ENCODE data around the gene PRIMPOL. TPM values are rescaled to one million over a fixed set of nuclear protein-coding genes. Genes with fewer than 3 reads are reported as not detected.
"Not testable (repeated sequence)": the region's sequence is repeated elsewhere in the genome, so short reads cannot be mapped to it uniquely, and the experiment has no call there.

PRIMPOL gene
- total RNA-seq, 3 donors from 2014 or later: 17.1 to 22.5 (median 21.7) TPM

DNA sequence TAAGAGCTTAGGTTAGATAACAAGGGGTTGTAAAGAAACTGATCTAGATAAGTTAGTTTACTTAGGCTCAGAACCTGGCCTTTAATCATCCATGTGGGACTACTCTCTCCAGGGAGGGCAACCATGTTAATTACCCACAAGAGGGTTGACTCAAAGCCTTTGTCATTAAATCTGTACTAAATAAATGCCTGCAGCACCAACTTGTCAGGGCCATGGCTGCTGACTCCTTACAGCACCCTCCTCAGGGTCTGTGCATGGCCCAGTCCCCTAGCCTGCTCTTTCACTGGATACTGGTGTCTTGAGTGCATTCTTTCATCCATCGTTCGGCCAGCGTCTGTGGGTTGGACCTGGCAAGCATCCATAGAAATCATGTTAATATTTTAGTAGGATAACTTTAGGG, 35.0 kb upstream of the PRIMPOL start:
- Histone ChIP-seq H3K4me3 (no peak overlapping the region), H3K4me1 (ENCODE audit: low read depth) (no peaks in the 10 kb centered on the region), H3K9me3 (peaks cover 7% of the 10 kb centered on the region), H3K36me3 (ENCODE audit: low read depth) (no peaks in the 10 kb centered on the region)
- TF ChIP-seq, protein P1, sequence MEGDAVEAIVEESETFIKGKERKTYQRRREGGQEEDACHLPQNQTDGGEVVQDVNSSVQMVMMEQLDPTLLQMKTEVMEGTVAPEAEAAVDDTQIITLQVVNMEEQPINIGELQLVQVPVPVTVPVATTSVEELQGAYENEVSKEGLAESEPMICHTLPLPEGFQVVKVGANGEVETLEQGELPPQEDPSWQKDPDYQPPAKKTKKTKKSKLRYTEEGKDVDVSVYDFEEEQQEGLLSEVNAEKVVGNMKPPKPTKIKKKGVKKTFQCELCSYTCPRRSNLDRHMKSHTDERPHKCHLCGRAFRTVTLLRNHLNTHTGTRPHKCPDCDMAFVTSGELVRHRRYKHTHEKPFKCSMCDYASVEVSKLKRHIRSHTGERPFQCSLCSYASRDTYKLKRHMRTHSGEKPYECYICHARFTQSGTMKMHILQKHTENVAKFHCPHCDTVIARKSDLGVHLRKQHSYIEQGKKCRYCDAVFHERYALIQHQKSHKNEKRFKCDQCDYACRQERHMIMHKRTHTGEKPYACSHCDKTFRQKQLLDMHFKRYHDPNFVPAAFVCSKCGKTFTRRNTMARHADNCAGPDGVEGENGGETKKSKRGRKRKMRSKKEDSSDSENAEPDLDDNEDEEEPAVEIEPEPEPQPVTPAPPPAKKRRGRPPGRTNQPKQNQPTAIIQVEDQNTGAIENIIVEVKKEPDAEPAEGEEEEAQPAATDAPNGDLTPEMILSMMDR (IDR thresholded peaks at IDR 0.05): no peak
- intact Hi-C loops (cut with DNase I, micrococcal nuclease): no loop called here
- DNase-seq (no peak), ATAC-seq (no peak)

DNA sequence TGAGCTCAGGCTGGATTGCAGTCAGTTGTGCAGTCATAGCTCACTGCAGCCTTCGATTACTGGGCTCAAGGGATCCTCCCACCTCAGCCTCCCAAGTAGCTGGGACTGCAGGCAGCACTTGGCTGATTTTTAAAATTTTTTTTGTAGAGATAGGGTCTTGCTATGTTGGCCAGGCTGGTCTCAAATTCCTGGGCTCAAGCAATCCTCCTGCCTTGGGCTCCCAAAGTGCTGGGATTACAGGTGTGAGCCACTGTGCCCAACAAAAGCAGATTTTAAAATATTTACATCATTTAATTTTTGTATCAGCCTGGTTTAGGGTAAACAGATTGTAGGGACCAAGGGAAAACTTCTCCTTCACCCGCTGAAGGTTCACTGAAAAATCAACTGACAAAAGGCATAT, 33.4 kb upstream of the PRIMPOL start:
- ATAC-seq; H3K4me1 ChIP-seq (ENCODE audit: low read depth); H3K9me3 ChIP-seq; H3K36me3 ChIP-seq (ENCODE audit: low read depth); intact Hi-C loops (cut with DNase I, micrococcal nuclease); DNase-seq; H3K4me3 ChIP-seq: not testable (repeated sequence)

DNA sequence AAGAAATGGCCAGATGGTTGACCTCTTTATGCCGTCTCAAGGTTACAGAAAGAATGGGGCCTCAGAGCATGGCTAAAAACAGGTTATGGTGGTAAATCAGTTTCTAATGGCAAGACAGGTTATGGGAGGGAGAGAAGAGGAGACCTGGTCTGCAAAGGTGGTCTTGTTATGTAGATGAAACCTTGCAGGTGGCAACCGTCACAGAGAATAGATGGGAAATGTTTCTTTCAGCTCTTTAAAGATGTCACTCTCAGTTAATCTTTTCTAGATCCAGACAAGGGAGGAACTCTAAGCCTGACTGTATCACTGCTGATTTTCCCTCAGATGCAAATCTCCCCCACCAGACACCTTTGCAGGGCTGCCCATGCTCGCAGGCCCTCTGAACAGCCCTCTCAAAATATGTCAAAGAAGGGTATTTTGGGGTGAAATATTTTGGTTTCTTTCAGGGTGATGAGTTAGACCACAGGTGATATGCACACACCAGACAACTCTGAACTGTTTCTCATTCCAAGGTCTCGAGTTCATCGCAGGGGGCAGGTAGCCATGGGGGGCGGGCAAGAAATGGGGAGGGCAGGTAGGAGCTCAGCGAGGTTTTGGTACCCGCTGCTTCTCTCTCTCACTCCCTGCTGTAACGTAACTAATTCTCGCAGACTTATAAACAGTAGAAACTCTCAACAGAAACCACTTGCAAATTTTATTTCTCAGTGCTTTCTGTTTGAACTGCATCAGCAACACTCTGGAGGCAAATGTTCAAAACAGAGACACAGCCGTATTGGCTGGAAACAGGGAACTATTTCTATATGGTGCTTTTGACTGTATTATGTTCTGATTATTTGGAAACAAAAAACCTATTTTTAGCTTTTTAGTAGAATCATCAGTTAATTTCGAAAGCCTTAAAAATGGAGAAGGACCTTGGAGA, 32.6 kb upstream of the PRIMPOL start:
- DNase-seq (no peak), ATAC-seq (no peak)
- no peaks in the 10 kb centered on the region for H3K4me1 ChIP-seq (ENCODE audit: low read depth)
- peaks cover 7% of the 10 kb centered on the region for H3K9me3 ChIP-seq
- TF ChIP-seq, protein P1 (IDR thresholded peaks at IDR 0.05): no peak
- no peak overlapping the region for H3K4me3 ChIP-seq
- intact Hi-C loops (cut with DNase I, micrococcal nuclease): no loop called here
- H3K36me3 ChIP-seq (ENCODE audit: low read depth): no peaks in the 10 kb centered on the region

DNA sequence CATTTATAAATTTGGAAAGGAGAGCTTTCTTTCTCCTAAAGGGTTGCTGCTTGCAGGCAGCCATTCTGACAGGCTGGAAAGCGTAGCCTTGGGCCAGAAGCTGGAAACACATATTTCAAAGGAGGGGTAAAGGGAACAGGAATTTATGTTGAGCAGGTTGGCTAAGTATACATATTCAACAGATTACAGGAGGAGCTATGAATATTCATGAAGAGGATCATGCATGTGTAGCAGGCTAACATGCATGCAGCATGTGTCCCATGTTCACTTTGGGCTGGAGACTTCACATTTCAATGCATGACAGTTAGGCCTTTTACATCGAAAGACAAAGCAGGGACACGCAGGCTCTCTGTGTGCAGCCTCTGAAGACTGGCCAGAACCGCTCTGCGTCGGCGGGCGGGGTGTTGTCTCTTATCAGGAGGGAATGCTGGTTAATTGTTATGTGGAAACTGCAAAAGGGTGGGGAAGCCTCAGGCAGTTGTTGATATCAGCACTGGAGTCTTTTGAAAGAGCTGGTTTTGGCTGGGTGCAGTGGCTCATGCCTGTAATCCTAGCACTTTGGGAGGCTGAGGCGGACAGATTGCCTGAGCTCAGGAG, 31.8 kb upstream of the PRIMPOL start:
- intact Hi-C loops (cut with DNase I, micrococcal nuclease): no loop called here
- TF ChIP-seq, protein P1 (IDR thresholded peaks at IDR 0.05): no peak
- H3K36me3 ChIP-seq (ENCODE audit: low read depth): no peaks in the 10 kb centered on the region
- no peaks in the 10 kb centered on the region for H3K4me1 ChIP-seq (ENCODE audit: low read depth)
- H3K4me3 ChIP-seq: no peak overlapping the region
- H3K9me3 ChIP-seq: peaks cover 7% of the 10 kb centered on the region
- DNase-seq (peak in 1 of 3 donors; percentile 20), ATAC-seq (peak; percentile 49)

DNA sequence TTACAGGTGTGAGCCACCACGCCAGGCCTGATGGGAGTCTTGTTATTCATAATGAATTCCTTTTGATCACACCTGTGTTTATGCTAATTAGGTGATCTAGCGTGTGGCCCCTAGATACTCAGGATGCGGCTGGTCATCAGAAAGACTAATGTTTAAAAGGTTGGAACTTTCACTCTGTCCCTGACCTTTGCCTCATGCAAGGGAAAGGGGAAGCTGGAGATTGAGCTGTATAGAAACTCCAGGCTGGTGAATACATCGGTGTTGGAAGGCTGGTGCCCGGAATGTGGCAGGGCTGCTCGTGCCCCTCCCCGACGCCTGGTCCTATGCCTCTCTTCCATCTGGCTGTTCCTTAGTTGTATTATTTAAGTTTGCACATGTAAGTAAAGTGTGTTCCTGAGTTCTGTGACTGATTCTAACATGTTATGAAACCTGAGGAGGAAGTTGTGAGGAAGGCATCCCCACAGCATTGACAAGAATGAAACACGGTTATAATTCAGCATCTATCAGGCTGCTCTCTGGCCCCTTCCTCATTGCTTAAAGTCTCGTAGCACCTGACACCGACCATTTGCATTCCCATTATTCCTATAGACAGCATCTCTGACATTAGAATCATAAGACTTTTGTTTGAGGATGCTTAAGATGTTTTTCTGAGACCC, 29.2 kb upstream of the PRIMPOL start:
- Histone ChIP-seq H3K4me1 (ENCODE audit: low read depth) (no peaks in the 10 kb centered on the region), H3K4me3 (no peak overlapping the region), H3K9me3 (no peaks in the 10 kb centered on the region), H3K36me3 (ENCODE audit: low read depth) (no peaks in the 10 kb centered on the region)
- no peak for DNase-seq
- ATAC-seq: no peak
- TF ChIP-seq, protein P1 (IDR thresholded peaks at IDR 0.05): no peak
- intact Hi-C loops (cut with DNase I, micrococcal nuclease): no loop called here

DNA sequence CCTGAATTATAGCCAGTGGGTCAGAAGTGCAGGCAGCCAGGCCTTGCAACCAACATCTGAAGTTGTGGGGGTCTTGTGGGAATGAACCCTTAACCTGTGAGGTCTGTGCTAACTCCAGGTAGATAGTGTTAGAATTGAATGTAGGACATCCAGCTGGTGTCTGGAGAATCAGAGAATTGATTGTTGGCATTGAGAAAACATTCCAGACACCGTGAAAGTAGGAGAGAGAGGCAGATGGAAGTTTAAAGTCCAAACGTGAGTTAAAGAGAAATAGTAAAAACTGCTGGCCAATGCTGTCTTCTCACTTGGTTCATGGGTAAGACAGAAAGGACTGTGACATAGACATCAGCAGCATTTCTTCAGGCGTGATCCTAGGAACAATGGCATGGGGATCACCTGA, 28.0 kb upstream of the PRIMPOL start:
- TF ChIP-seq, protein P1 (IDR thresholded peaks at IDR 0.05): no peak
- H3K9me3 ChIP-seq: no peaks in the 10 kb centered on the region
- no peak overlapping the region for H3K4me3 ChIP-seq
- ATAC-seq (no peak), DNase-seq (no peak)
- H3K4me1 ChIP-seq (ENCODE audit: low read depth): no peaks in the 10 kb centered on the region
- intact Hi-C loops (cut with DNase I, micrococcal nuclease): no loop called here
- no peaks in the 10 kb centered on the region for H3K36me3 ChIP-seq (ENCODE audit: low read depth)

DNA sequence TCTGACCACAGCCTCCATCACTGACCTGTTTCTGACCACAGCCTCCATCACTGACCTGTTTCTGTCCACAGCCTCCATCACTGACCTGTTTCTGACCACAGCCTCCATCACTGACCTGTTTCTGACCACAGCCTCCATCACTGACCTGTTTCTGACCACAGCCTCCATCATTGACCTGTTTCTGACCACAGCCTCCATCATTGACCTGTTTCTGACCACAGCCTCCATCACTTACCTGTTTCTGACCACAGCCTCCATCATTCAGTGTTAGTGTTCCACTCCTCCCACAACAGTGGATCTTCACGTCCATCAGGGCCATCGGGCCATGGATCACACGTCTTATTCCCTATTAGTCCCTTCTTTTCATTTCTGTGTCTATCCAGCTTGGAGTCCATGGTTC, 25.0 kb upstream of the PRIMPOL start:
- ATAC-seq; H3K36me3 ChIP-seq (ENCODE audit: low read depth); H3K9me3 ChIP-seq; H3K4me3 ChIP-seq; DNase-seq; H3K4me1 ChIP-seq (ENCODE audit: low read depth); intact Hi-C loops (cut with DNase I, micrococcal nuclease): not testable (repeated sequence)

Data from mucosa of descending colon (tissue), 3 donors.